Esophagus muscularis mucosa (tissue), 3 donors: ENCODE results near the gene P2RY2.

ENCODE experiments used
- POLR2A ChIP-seq: fragments of 450-650 bp; IDR thresholded peaks from one replicate; pipeline ENCODE4 v1.6.1; 2017; ENCODE audit warnings: antibody characterized with exemption, moderate library complexity, mild to moderate bottlenecking, low read depth
- POLR2AphosphoS5 ChIP-seq, 2 donors: sonication (generic); formaldehyde crosslinking; IDR thresholded peaks; one replicate each; pipeline ENCODE4 v1.6.1; 2017; ENCODE audit warnings: antibody characterized with exemption in 2 of 2
- TF ChIP-seq, protein P1 (sequence below), 3 experiments: fragments of 200-600 bp in 2 of 3; fragments of 450-650 bp in 1 of 3; sonication (generic) in 2 of 3; IDR thresholded peaks; one replicate each; pipeline ENCODE4 v1.5.1; 2017 to 2019; ENCODE audit warnings: antibody characterized with exemption in 3 of 3, mild to moderate bottlenecking in 2 of 3, moderate library complexity in 1 of 3

DNA sequence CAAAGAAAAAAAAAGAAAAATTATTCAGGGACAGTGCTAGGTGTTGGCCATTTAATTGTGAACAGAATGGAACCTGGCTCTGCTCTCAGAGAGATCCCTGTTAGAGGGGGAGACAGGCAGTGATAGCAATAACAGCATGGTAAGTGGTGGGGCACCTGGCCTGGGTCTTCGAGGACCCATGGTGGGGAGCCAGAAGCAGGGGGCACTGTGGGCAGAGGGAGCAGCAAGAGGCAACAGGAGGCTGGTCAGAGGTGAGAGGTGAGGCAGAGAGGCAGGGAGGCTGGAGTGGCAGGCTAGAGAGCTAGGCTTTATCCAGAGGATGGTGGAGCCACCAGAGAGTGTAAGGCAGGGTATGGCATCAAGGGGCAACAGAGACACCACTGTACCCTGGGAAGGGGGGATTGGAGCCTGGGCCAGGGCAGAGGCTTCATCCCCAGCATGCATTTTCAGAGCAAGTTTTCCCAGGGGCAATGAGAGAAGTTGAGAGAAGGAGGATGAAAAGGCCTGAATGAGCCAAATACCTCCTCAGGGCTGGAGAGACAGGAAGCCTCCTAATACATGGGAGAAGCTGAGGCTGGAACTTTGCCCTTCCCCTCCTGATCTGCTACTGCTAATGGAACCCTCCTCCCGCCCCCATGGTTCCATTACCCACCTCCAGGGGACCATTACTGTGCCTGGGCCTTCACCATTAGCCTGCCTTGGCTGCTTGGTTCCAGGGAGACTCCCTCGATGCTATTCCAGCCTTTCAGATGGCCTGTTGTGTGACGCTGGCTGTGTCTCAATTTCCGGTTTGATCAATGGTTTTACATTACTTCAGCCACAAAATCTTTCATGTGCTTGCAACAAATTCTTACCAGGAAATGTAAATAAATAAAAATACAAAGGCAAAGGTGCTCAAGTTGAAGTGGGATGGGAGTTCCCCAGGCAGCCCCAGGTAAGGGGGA lies 2.6 kb upstream of the P2RY2 start:
- TF ChIP-seq, protein P1, sequence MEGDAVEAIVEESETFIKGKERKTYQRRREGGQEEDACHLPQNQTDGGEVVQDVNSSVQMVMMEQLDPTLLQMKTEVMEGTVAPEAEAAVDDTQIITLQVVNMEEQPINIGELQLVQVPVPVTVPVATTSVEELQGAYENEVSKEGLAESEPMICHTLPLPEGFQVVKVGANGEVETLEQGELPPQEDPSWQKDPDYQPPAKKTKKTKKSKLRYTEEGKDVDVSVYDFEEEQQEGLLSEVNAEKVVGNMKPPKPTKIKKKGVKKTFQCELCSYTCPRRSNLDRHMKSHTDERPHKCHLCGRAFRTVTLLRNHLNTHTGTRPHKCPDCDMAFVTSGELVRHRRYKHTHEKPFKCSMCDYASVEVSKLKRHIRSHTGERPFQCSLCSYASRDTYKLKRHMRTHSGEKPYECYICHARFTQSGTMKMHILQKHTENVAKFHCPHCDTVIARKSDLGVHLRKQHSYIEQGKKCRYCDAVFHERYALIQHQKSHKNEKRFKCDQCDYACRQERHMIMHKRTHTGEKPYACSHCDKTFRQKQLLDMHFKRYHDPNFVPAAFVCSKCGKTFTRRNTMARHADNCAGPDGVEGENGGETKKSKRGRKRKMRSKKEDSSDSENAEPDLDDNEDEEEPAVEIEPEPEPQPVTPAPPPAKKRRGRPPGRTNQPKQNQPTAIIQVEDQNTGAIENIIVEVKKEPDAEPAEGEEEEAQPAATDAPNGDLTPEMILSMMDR (IDR thresholded peaks at IDR 0.05): no peak
- TF ChIP-seq POLR2AphosphoS5 (IDR thresholded peaks at IDR 0.05): no peak
- TF ChIP-seq POLR2A: no peak
